Chondrocyte (in vitro differentiated cells): ENCODE measurements around the gene GRXCR1. TPM values are rescaled to one million over a fixed set of nuclear protein-coding genes. Genes with fewer than 3 reads are reported as not detected.

Experiments used
- DNase-seq: peaks from one replicate; pipeline ENCODE4 v3.0.0; 2021; ENCODE audit warnings: mixed read lengths, low spot score
- H3K27ac Mint-ChIP-seq: one replicate; pipeline ENCODE4 v1.8.0; 2021; ENCODE audit warnings: mild to moderate bottlenecking, moderate library complexity, mixed read lengths; ENCODE audit not compliant: unreplicated experiment
- H3K27me3 Mint-ChIP-seq: 2 replicates; pipeline ENCODE4 v1.8.0; 2021; ENCODE audit warnings: low read depth, mixed read lengths
- H3K36me3 Mint-ChIP-seq: 2 replicates; pipeline ENCODE4 v1.8.0; 2021; ENCODE audit warnings: low read depth, mixed read lengths
- H3K4me1 Mint-ChIP-seq: 2 replicates; pipeline ENCODE4 v1.8.0; 2021; ENCODE audit warnings: low read depth, mild to moderate bottlenecking, mixed read lengths
- H3K4me3 Mint-ChIP-seq: one replicate; pipeline ENCODE4 v1.8.0; 2021; ENCODE audit warnings: mild to moderate bottlenecking, moderate library complexity, mixed read lengths; ENCODE audit not compliant: unreplicated experiment
- H3K9me3 Mint-ChIP-seq: 2 replicates; pipeline ENCODE4 v1.8.0; 2021; ENCODE audit warnings: low read depth, mixed read lengths
- CTCF ChIP-seq: fragments of 200-600 bp; sonication (generic); IDR thresholded peaks from 2 replicates; pipeline ENCODE4 v1.5.0; 2021; ENCODE audit warnings: antibody characterized with exemption, mild to moderate bottlenecking, moderate library complexity
- total RNA-seq: library from RNA; stranded (reverse); gene quantifications from 3 replicates; pipeline ENCODE4 v1.2.1, GENCODE V29; 2021

Gene GRXCR1
- total RNA-seq, 1 donor from 2014 or later = not detected

GRCh38 chr4:42923431-42923830 is 30.9 kb downstream of the GRXCR1 start:
- H3K27me3 Mint-ChIP-seq = peaks cover 2% of the 10 kb centered on the region
- TF ChIP-seq CTCF = no peak
- H3K4me3 Mint-ChIP-seq = no peak overlapping the region
- H3K4me1 Mint-ChIP-seq = no peaks in the 10 kb centered on the region
- H3K36me3 Mint-ChIP-seq = no peaks in the 10 kb centered on the region
- no peak overlapping the region for H3K27ac Mint-ChIP-seq
- no peak for DNase-seq
- H3K9me3 Mint-ChIP-seq = peaks cover 3% of the 10 kb centered on the region

- H3K4me1 Mint-ChIP-seq = no peaks in the 10 kb centered on the region
- no peak for DNase-seq
- peaks cover 2% of the 10 kb centered on the region for H3K27me3 Mint-ChIP-seq
- H3K27ac Mint-ChIP-seq = no peak overlapping the region
- TF ChIP-seq CTCF = no peak
- H3K9me3 Mint-ChIP-seq = peaks cover 4% of the 10 kb centered on the region
- H3K4me3 Mint-ChIP-seq = no peak overlapping the region
- no peaks in the 10 kb centered on the region for H3K36me3 Mint-ChIP-seq
Observed at GRCh38 chr4:42925921-42926320, 33.4 kb downstream of the GRXCR1 start.

- DNase-seq = no peak
- H3K9me3 Mint-ChIP-seq = peaks cover 4% of the 10 kb centered on the region
- H3K36me3 Mint-ChIP-seq = no peaks in the 10 kb centered on the region
- no peak overlapping the region for H3K4me3 Mint-ChIP-seq
- H3K27ac Mint-ChIP-seq = no peak overlapping the region
- no peaks in the 10 kb centered on the region for H3K4me1 Mint-ChIP-seq
- H3K27me3 Mint-ChIP-seq = peaks cover 2% of the 10 kb centered on the region
- no peak for TF ChIP-seq CTCF
Observed at GRCh38 chr4:42927946-42928345, 35.4 kb downstream of the GRXCR1 start.

- Mint-ChIP-seq H3K27ac (no peak overlapping the region), H3K36me3 (no peaks in the 10 kb centered on the region), H3K4me3 (no peak overlapping the region), H3K4me1 (no peaks in the 10 kb centered on the region), H3K9me3 (peaks cover 4% of the 10 kb centered on the region), H3K27me3 (peaks cover 2% of the 10 kb centered on the region)
- no peak for TF ChIP-seq CTCF
- no peak for DNase-seq
Observed at GRCh38 chr4:42928582-42928981, 36.1 kb downstream of the GRXCR1 start.

- no peaks in the 10 kb centered on the region for H3K4me1 Mint-ChIP-seq
- no peaks in the 10 kb centered on the region for H3K36me3 Mint-ChIP-seq
- peaks cover 5% of the 10 kb centered on the region for H3K9me3 Mint-ChIP-seq
- H3K27ac Mint-ChIP-seq = no peak overlapping the region
- no peaks in the 10 kb centered on the region for H3K27me3 Mint-ChIP-seq
- DNase-seq = no peak
- no peak overlapping the region for H3K4me3 Mint-ChIP-seq
- no peak for TF ChIP-seq CTCF
Observed at GRCh38 chr4:42942216-42942615, 49.7 kb downstream of the GRXCR1 start.
